ENCODE data around the gene CFAP61.

The CFAP61 gene

DNA sequence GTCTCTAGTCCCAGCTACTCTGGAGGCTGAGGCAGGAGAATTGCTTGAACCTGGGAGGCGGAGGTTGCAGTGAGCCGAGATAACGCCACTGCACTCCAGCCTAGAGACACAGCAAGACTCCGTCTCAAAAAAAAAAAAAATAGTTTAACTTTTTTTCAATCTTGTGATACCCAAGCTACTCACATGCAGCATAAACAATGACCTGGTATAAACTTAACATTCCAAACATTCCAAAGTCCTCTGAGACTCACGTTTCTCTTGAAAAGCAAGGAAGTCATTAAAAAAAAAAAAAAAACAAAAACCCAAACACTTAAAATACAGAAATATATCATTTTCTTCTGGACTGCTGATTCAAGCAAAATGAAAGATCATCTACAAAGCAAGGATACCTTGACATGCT, 14.4 kb upstream of the CFAP61 start:
- no peak for DNase-seq

DNA sequence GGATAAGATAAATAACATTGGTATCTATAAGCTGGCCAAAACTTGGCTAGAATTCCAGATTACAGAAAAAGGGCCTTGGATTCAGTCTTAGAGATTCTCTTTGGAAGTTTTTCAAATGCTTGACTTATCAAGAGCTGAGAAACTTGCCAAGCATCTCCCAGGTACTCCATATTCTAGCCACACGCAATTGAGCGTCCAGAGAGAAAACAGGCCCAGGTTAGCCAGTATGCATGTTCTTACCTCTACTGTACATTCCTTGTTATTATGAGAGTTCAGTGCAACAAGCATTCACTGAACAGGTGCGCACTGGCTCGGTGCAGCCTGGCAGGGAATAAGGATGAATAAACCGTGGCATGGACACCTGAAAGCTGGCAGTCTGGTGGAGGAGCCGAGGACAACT, 13.7 kb upstream of the CFAP61 start:
- DNase-seq, result no peak

DNA sequence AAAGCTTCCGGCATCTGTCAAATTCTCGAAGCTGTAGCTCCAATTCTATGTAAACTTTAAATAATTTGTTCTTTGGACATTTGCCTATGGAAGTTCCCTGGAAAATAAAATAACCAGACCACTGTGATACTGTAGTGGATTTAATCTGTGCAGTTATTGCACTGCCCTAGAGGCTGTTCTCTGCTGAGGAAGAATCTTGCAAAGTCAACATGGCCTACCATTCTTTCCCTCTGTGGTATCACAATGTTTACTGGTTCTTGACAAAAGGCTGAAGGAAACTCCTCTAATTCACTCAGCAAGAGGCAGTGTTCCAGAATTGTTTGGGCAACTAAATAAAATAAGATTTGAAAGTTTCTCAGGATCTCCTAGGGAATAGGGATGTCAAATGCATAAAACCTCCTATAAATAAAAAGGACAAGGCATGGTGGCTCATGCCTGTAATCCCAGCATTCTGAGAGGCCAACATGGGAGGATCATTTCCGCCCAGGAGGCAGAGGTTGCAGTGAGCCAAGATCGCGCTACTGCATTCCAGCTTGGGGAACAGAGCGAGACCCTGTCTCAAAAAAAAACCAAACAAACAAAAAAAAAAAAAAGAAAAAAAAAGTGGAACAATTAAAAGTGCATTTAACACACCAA, 12.5 kb upstream of the CFAP61 start:
- no peak for DNase-seq

GRCh38 chr20:20051767-20052073, 612 bp upstream of the CFAP61 start:
- no peak for DNase-seq

- DNase-seq, result no peak
These were observed 8.1 kb downstream of the CFAP61 start for GRCh38 chr20:20060234-20060998.

DNA sequence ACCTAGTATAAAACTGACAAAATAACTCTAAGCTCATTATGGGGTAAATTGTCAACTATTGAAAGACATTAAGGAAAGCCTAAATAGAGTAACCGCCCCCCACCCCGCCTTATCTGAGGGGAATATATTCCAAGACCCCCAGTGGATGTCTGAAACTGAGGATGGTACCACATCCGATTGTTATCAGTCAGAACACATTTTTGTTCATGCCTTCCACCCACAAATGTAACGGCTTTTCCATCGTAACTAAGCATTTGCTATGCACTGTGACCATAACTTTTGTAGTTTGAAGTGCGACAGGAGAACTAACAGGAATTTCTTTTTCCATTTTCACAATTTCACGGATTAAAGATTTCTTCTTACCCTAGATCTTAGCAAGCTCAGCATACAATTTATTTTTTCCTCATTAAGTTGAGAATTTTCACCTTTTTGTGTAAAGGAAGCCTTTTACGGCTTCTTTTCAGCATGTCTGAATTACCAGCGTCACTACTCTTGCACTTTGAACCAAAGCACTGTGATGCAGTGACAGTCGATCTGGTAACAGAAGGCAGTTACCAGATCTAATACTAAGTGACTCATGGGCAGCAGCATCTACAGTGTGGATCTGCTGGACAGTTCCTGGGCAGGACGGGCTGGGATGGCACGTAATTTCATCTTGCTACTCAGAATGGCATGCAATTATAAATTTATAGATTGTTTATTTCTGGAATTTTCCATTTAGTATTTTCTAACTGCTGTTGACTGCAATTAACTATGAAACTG, 11.8 kb downstream of the CFAP61 start:
- no peak for DNase-seq

DNA sequence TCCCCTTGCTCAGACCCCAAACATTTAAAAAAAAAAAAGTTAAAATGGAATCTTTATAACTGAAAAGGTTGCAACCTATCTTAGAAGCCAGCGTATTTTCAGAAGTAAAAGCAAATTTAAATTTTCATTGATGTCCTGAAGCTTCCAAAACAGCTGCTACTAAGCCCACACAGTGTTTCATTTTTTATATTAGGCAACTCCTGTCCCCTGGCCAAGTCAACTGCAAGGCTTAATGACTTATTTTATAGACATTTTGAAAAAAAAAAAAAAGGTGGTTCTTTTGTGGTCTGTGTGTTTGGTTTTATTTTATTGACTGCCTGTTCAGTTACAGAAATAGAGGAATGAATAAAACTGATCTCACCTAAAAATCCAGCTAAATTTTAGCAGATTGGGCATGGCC, 13.0 kb downstream of the CFAP61 start:
- DNase-seq, result no peak

DNA sequence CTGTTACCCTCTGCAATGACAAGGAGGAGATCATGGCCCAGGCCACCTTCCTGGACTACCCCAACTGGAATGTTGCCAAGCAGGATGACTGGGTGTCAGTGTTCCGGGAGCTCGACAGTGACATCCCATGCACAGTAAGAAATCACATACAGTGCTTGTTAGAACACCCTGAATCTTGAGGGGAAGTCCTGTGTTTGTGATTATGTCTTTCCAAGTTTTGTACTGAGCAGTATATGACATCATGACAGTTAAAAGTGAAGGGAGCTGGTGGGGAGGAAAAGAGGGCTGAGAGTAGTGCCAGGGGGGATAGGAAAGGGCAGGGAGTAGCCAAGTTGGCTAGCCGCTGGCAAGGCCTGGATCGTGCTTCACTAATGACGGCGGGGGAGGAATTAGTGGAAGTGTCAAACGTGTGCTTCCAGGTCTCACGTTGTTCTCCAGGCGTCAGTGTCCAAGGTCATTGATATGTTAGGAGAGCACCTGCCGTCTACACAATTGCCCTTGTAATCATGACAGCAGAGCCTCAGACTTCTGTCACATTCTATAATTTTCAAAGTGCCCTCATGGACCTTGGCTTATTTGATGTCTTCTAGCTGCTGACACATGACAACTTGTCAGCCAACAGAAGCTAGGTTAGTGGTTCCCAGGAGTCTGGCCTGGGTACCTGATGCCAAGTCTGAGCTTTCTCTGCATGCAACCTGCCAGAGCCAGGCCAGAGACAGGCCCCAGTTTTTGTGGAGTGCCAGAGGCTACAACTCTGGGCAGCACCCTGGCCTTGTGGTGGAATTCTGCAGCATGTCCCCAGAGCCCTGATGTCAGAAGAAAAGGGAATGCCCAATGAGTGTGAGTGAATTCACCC, 18.8 kb downstream of the CFAP61 start:
- no peak for DNase-seq

DNA sequence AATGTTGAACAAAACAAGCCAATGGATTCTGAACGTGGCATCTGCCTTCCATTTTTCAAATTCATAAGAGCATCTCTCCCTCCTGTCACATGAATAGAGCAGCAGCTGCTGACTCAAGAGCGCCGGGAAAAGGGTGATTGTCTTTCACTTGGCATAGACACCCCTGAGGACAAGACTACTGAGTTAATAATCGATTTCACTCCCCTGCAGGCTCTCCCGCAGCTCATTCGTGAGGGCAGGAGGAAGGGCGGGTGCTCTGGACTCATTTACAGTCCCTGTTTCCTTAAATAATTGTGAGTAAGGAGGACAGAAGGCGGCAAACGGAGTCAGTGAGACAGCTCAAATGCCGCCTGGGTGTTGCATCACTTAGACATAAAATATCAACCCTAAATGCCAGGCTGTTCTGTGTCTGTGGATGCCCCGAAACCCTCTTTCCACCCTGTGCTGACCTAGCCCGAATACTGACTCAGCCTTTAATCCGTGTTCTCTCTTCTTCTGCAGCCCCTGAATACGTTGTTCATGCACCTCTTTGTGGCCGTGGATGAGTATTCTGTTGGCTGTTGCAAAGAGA, 21.6 kb downstream of the CFAP61 start:
- DNase-seq, result no peak

DNA sequence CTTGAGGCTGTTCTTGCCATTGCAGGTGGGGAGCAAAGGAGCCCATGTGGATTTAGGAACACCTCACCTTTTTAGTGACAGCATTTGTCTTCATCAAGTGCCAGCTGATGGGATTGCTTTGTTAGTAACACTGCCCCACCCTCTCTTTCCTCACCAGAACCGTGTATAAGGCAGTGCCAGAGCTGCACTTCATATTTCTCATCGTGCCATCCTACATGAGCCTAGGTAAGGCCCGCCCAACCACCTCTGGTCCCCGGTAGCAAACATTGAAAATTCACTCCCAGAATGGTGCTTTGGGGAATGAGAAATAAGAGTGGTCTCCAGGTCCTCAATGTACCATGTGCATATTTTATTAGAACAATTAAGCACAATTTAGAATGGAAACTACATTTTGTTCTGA, 22.7 kb downstream of the CFAP61 start:
- DNase-seq, result no peak

- DNase-seq, result no peak
These were observed 24.1 kb downstream of the CFAP61 start for GRCh38 chr20:20076297-20077065.

DNA sequence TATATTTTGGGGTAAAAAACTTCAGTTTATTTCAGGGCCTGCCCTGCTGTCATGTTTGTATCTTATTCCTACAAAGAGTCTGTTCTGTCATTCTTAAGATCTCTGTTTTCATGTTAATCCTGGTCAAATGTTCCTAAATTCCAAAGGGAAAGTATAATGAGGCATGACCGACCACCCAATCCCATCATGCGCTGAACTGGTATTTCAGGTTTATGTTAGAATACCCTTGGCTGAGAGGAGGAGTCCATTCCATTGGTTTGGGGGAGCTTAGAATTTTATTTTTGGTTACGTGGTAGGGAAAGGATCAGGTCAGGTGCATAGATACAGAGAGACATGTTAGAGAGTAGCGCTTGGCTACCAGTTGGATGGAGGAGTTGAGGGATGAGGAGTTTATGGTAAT, 25.7 kb downstream of the CFAP61 start:
- no peak for DNase-seq

GRCh38 chr20:20079102-20079784, 26.9 kb downstream of the CFAP61 start:
- no peak for DNase-seq

GRCh38 chr20:20083807-20084206, 31.5 kb downstream of the CFAP61 start:
- no peak for DNase-seq

GRCh38 chr20:20084296-20084752, 32.0 kb downstream of the CFAP61 start:
- no peak for DNase-seq

DNA sequence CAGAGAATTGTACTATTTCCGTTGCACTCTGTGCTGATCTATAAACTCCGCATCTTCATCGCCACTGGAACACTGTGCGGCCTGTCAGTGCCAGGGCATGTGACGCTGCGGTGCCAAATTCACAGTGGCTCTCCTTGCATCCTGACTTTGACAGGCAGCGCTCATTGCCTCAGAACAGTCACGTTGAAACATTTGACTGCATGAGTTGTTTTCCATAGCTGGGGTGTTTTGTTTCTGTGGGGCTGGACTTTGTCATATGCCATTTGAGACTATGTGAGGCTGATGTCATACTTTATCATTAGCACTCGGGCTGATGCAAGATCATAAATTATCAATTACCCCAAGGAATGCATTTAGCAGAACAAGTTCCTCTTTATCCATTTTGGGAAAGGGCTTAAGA, 32.7 kb downstream of the CFAP61 start:
- DNase-seq, result no peak

DNA sequence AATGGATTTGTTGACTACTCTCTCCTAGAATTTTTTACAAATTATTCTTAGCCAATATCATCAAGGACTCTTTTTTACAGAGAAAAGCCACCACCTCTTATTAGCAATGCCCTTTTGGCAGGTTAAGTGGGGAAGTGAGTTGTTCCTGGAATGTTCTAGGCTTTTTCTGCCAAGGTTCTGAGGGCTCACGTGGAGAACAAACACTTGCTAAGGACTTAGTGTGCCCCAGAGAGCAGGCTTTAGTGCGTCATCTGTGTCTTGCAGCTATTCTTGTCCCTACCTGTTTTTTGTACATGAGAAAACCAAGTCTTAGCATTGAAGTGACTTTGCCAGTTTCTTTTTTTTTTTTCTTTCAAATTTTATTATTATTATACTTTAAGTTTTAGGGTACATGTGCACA, 33.5 kb downstream of the CFAP61 start:
- no peak for DNase-seq

DNA sequence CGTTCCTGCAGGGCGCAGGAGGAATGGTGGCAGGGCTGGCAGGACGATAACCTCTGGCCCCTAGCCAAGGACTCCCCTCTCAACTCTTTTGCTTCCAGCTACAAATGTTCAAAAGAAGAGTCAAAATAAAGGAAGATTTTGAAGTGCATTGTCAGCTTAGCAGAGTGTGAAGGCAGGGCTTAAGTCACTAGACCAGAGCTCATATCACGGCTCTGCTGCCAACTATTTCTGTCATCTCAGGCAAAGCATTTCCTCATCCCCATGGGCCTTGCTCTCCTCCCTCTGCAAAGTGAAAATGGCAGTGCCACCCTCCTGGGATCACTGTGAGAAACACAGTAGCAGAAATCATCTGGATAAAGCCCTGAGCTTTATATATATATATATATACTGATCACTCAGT, 36.7 kb downstream of the CFAP61 start:
- DNase-seq, result no peak

- no peak for DNase-seq
These were observed 37.6 kb downstream of the CFAP61 start for GRCh38 chr20:20089939-20090338.

DNA sequence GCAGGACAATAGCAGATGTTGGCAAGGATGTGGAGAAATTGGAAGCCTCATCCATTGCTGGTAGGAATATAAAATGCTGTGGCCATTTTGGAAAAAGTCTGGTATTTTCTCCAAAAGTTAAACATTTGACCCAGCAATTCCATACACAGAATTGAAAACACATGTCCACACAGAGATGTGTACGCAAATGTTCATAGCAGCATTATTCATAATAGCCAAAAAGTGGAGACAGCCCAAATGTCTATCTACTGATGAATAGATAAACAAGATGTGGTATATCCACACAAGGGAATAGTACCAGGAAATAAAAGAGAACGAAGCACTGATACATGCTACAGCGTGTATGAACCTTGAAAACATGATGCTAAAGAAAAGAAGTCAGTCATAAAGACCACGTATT, 40.5 kb downstream of the CFAP61 start:
- no peak for DNase-seq

DNA sequence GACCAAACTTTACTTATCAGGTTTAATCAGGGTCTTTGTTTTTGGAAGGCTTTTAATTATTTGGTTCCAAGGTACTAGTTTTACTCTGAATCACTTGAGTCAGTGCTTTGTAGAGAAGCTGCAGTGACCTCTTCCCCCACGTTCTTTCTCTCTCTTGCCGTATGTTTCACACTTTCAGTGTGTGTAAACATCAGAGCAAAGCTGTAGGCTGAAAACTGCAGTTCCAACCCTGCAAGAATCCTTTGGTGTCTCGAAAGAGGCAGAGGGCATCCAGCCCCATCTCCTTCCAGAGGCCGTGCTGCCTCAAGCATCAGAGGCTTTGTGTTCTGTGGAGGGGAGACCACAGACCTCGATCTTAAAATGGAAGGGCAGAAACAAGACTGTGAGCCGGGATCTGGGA, 42.1 kb downstream of the CFAP61 start:
- DNase-seq, result no peak
